H1 (cell line): ENCODE data around the gene ZNF619. TPM values are rescaled to one million over a fixed set of nuclear protein-coding genes. Genes with fewer than 3 reads are reported as not detected.

ENCODE experiments used
- ASH2L ChIP-seq: fragments of 200-600, 300-600 bp; sonication (generic); IDR thresholded peaks from one replicate; pipeline ENCODE4 v1.7.1; 2017; ENCODE audit warnings: low read length
- BACH1 ChIP-seq: IDR thresholded peaks from 2 replicates; pipeline ENCODE4 v1.6.1; 2012; ENCODE audit warnings: low read length, improper control_type of control experiment
- CEBPB ChIP-seq: IDR thresholded peaks from 2 replicates; pipeline ENCODE4 v1.6.1; 2012; ENCODE audit warnings: low read depth, low read length
- CHD7 ChIP-seq: fragments of 300-600 bp; sonication (generic); IDR thresholded peaks from 2 replicates; pipeline ENCODE4 v1.7.1; 2012; ENCODE audit warnings: low read length, moderate library complexity, mild to moderate bottlenecking, inconsistent platforms; ENCODE audit not compliant: insufficient replicate concordance
- CTBP2 ChIP-seq: IDR thresholded peaks from 2 replicates; pipeline ENCODE4 v1.7.0; 2011; ENCODE audit warnings: borderline replicate concordance, mild to moderate bottlenecking, moderate library complexity, mixed read lengths, low read length; ENCODE audit not compliant: insufficient read depth, insufficient read length
- EGR1 ChIP-seq: IDR thresholded peaks from 2 replicates; pipeline ENCODE4 v1.6.1; 2011; ENCODE audit warnings: low read depth, low read length, borderline replicate concordance
- GABPA ChIP-seq: IDR thresholded peaks from 2 replicates; pipeline ENCODE4 v1.6.1; 2011; ENCODE audit warnings: mild to moderate bottlenecking, low read length, moderate library complexity, borderline replicate concordance; ENCODE audit not compliant: insufficient read depth
- TAF7 ChIP-seq: optimal IDR thresholded peaks from 2 replicates; pipeline ENCODE3; 2011; ENCODE audit warnings: low read depth, mild to moderate bottlenecking, inconsistent platforms, low read length, moderate library complexity, borderline replicate concordance
- TBP ChIP-seq: IDR thresholded peaks from 2 replicates; pipeline ENCODE4 v1.6.1; 2011; ENCODE audit warnings: low read depth, low read length, improper control_type of control experiment
- polyA plus RNA-seq, 7 experiments: library from polyadenylated mRNA; depleted of rRNA in 3 of 7; stranded (reverse) in 5 of 7; unstranded in 2 of 7; fragments of >200 nt in 5 of 7; fragments of 200-250 nt in 2 of 7; gene quantifications; 1 replicate in 5 of 7; 2 replicates in 1 of 7; 4 replicates in 1 of 7; pipeline versions ENCODE4 v1.2.1 to v1.2.3, GENCODE V29; 2011 to 2013; ENCODE audit warnings: missing spikeins in 2 of 7, mixed read lengths in 2 of 7
- total RNA-seq: library from RNA; stranded (reverse); fragmentation: NEBNext Ultra II Directional; extraction: Animal tissue kit (Norgen Biotek cat#: 25700); gene quantifications from 2 replicates; pipeline ENCODE4 v1.2.1, GENCODE V29; 2021

ZNF619 gene
- total and polyA plus RNA-seq, 2 of the 8 experiments (the other 6 are each of a cell fraction or from before 2014, with no cell fraction given), result 2.3 to 8.2 TPM

- TF ChIP-seq TAF7, result no peak
- no peak for TF ChIP-seq EGR1
- no peak for TF ChIP-seq CEBPB
- TF ChIP-seq CHD7, result no peak
- no peak for TF ChIP-seq GABPA
- TF ChIP-seq BACH1, result no peak
- no peak for TF ChIP-seq ASH2L
- TF ChIP-seq CTBP2, result no peak
- no peak for TF ChIP-seq TBP
These were observed 11.5 kb upstream of the ZNF619 start (continued) for GRCh38 chr3:40465456-40465855.
